HL-60 (cell line): Measurements from ENCODE around the gene PHLPP1.

Experiments used
- CTCF ChIP-seq: IDR thresholded peaks from one replicate; pipeline ENCODE4 v1.5.1; 2011; ENCODE audit warnings: low read length, control low read depth, inconsistent platforms; ENCODE audit not compliant: insufficient read depth
- GABPA ChIP-seq: IDR thresholded peaks from 2 replicates; pipeline ENCODE4 v1.6.1; 2012; ENCODE audit warnings: low read depth
- POLR2AphosphoS5 ChIP-seq: IDR thresholded peaks from 2 replicates; pipeline ENCODE4 v1.6.1; 2012; ENCODE audit warnings: low read depth
- REST ChIP-seq: IDR thresholded peaks from 2 replicates; pipeline ENCODE4 v1.6.1; 2012; ENCODE audit warnings: low read depth; ENCODE audit not compliant: insufficient replicate concordance

- TF ChIP-seq CTCF (no peak), POLR2AphosphoS5 (no peak), REST (no peak), GABPA (no peak)
These were observed 284.6 kb downstream of the PHLPP1 start for GRCh38 chr18:62999921-63000320.
